ENCODE data around the gene SRPK2. TPM values are rescaled to one million over a fixed set of nuclear protein-coding genes. Genes with fewer than 3 reads are reported as not detected.

The SRPK2 gene
- total and polyA plus RNA-seq, 8 donors: 7.6 to 109 (median 24.4) TPM

- no peaks in the 10 kb centered on the region for H3K9me3 ChIP-seq
- H3K4me3 ChIP-seq: no peak overlapping the region
- TF ChIP-seq POLR2AphosphoS5 (IDR thresholded peaks at IDR 0.05) (no peak), CTCF (IDR thresholded peaks at IDR 0.05) (no peak), POLR2A (IDR thresholded peaks at IDR 0.05) (no peak), EP300 (IDR thresholded peaks at IDR 0.05) (no peak)
- intact Hi-C loops (cut with DNase I; ENCODE audit: low total_unique reads): no loop called here
- no peak for DNase-seq
- H3K36me3 ChIP-seq: peaks cover 21 to 95% (median 83%) of the 10 kb centered on the region in 4 donors
- H3K27ac ChIP-seq: no peak overlapping the region
- no peaks in the 10 kb centered on the region for H3K27me3 ChIP-seq
- H3K4me1 ChIP-seq: peaks cover 0 to 28% (median 3%) of the 10 kb centered on the region in 4 donors
- WGBS, 5 donors: 88 to 93% (median 91%) methylated on average over 2 of the region's 2 CpGs
These were observed 300.3 kb downstream of the SRPK2 start for GRCh38 chr7:105088456-105088855.

GRCh38 chr7:105087981-105088380, 300.7 kb downstream of the SRPK2 start:
- TF ChIP-seq CTCF (IDR thresholded peaks at IDR 0.05) (no peak), POLR2A (IDR thresholded peaks at IDR 0.05) (no peak), EP300 (IDR thresholded peaks at IDR 0.05) (no peak), POLR2AphosphoS5 (IDR thresholded peaks at IDR 0.05) (no peak)
- whole genome bisulfite sequencing, 5 donors: 77 to 84% (median 83%) methylated on average over 6 of the region's 6 CpGs
- Histone ChIP-seq H3K9me3 (no peaks in the 10 kb centered on the region), H3K4me1 (peaks cover 0 to 28% (median 3%) of the 10 kb centered on the region in 4 donors), H3K27ac (no peak overlapping the region), H3K36me3 (peaks cover 21 to 95% (median 83%) of the 10 kb centered on the region in 4 donors), H3K4me3 (no peak overlapping the region), H3K27me3 (no peaks in the 10 kb centered on the region)
- intact Hi-C loops (cut with DNase I; ENCODE audit: low total_unique reads): no loop called here
- no peak for DNase-seq

GRCh38 chr7:105086850-105087249, 301.9 kb downstream of the SRPK2 start:
- 96 to 99% (median 96%) methylated on average over 3 of the region's 3 CpGs for WGBS, 5 donors
- H3K36me3 ChIP-seq: peaks cover 27 to 95% (median 83%) of the 10 kb centered on the region in 4 donors
- no peaks in the 10 kb centered on the region for H3K27me3 ChIP-seq
- peaks cover 0 to 28% (median 3%) of the 10 kb centered on the region in 4 donors for H3K4me1 ChIP-seq
- H3K4me3 ChIP-seq: no peak overlapping the region
- TF ChIP-seq CTCF (IDR thresholded peaks at IDR 0.05): no peak
- TF ChIP-seq POLR2A (IDR thresholded peaks at IDR 0.05): no peak
- TF ChIP-seq POLR2AphosphoS5 (IDR thresholded peaks at IDR 0.05): no peak
- no peak for TF ChIP-seq EP300 (IDR thresholded peaks at IDR 0.05)
- no peak for DNase-seq
- intact Hi-C loops (cut with DNase I; ENCODE audit: low total_unique reads): no loop called here
- H3K27ac ChIP-seq: no peak overlapping the region
- no peaks in the 10 kb centered on the region for H3K9me3 ChIP-seq

- Histone ChIP-seq H3K27me3 (no peaks in the 10 kb centered on the region), H3K4me1 (peaks cover 0 to 15% (median 0%) of the 10 kb centered on the region in 4 donors), H3K27ac (no peak overlapping the region), H3K9me3 (no peaks in the 10 kb centered on the region), H3K4me3 (no peak overlapping the region), H3K36me3 (peaks cover 45 to 97% (median 84%) of the 10 kb centered on the region in 4 donors)
- intact Hi-C loops (cut with DNase I; ENCODE audit: low total_unique reads): no loop called here
- DNase-seq: no peak
- no peak for TF ChIP-seq POLR2A (IDR thresholded peaks at IDR 0.05)
- TF ChIP-seq POLR2AphosphoS5 (IDR thresholded peaks at IDR 0.05): no peak
- TF ChIP-seq CTCF (IDR thresholded peaks at IDR 0.05): no peak
- no peak for TF ChIP-seq EP300 (IDR thresholded peaks at IDR 0.05)
- WGBS, 5 donors: 94 to 100% (median 100%) methylated on average over 1 of the region's 1 CpG
These were observed 304.1 kb downstream of the SRPK2 start for GRCh38 chr7:105084581-105084980.
